ENCODE measurements around the gene SOX13.

GRCh38 chr1:204046346-204046745 lies 26.6 kb upstream of the SOX13 start:
- TF ChIP-seq, protein P1, sequence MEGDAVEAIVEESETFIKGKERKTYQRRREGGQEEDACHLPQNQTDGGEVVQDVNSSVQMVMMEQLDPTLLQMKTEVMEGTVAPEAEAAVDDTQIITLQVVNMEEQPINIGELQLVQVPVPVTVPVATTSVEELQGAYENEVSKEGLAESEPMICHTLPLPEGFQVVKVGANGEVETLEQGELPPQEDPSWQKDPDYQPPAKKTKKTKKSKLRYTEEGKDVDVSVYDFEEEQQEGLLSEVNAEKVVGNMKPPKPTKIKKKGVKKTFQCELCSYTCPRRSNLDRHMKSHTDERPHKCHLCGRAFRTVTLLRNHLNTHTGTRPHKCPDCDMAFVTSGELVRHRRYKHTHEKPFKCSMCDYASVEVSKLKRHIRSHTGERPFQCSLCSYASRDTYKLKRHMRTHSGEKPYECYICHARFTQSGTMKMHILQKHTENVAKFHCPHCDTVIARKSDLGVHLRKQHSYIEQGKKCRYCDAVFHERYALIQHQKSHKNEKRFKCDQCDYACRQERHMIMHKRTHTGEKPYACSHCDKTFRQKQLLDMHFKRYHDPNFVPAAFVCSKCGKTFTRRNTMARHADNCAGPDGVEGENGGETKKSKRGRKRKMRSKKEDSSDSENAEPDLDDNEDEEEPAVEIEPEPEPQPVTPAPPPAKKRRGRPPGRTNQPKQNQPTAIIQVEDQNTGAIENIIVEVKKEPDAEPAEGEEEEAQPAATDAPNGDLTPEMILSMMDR (IDR thresholded peaks at IDR 0.05), result no peak
- TF ChIP-seq EZH2 (IDR thresholded peaks at IDR 0.05) (no peak), EZH2phosphoT487 (IDR thresholded peaks at IDR 0.05) (no peak)

Measured in neural progenitor cell (in vitro differentiated cells).